HG03097 (cell line): ENCODE results near the gene BMP5.
"Not testable (repeated sequence)": the region's sequence is repeated elsewhere in the genome, so short reads cannot be mapped to it uniquely, and the experiment has no call there.

Experiments used
- ATAC-seq: cut with Tn5 transposase; IDR thresholded peaks from one replicate; pipeline ENCODE4 v1.9.1; 2021; ENCODE audit not compliant: unreplicated experiment, low FRiP score

The BMP5 gene

DNA sequence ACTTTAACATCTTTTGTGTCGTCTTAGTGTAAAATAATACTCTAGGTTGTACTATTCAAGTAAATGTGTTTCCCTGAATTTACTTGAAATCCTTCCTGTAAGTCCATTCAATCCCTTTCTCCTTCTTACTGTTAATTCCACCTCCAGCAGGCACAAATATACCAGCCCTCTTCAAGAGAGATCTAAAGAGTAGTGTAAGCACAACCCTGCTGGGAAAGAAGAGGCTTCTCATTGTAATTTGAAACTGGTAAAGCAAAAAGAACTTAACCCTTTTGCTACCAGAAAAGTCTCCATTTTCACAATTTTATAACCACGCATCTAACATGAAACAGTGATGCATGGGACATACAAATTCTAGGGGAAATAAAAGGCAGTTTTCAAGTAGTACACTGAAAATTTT, at the start of gene BMP5:
TSS of gene BMP5 (minus strand) at position 191 of the 400 bp plus-strand sequence. CDS start 725 bp downstream, outside the sequence.
- no peak for ATAC-seq

GRCh38 chr6:55922406-55922805, 47.0 kb upstream of the BMP5 start:
- ATAC-seq = no peak

GRCh38 chr6:55919716-55920308, 44.4 kb upstream of the BMP5 start:
- no peak for ATAC-seq

DNA sequence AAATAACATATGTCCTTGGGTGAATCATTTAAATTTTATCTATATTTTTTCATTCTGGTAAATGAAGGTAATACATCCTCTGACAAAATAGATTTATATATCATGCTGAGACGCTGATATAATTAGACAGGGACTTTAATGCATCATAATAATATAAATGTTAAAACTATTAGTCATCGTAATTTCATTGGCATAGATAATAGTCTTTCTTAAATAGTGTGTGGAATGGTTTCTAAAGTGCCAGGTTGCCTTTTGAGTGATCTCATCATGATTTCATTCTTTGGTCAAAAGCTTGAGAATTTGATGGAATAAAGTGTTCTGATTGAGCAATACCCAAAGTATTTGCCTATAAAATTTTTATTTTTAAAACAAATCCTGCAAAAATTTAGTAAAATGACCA, 43.2 kb upstream of the BMP5 start:
- ATAC-seq = no peak

GRCh38 chr6:55917751-55918415, 42.5 kb upstream of the BMP5 start:
- ATAC-seq = no peak

DNA sequence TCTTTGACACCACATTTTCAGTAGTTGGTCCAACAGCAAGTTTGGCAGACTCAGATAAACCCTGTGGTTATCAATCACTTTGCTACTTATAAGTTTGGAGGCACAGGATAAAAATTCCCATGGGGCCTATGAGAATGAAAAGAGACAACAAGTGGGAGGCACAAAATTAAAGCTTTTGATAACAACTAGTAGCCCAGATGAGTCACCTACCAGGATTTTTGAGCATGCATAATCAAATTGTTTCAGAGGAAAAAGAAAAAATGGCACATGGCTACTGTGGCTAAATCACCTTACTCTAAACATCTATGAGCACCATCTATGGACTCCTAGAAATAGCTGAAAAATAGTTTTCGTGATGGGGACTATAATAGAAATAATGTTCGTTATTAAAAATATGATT, 40.8 kb upstream of the BMP5 start:
- no peak for ATAC-seq

DNA sequence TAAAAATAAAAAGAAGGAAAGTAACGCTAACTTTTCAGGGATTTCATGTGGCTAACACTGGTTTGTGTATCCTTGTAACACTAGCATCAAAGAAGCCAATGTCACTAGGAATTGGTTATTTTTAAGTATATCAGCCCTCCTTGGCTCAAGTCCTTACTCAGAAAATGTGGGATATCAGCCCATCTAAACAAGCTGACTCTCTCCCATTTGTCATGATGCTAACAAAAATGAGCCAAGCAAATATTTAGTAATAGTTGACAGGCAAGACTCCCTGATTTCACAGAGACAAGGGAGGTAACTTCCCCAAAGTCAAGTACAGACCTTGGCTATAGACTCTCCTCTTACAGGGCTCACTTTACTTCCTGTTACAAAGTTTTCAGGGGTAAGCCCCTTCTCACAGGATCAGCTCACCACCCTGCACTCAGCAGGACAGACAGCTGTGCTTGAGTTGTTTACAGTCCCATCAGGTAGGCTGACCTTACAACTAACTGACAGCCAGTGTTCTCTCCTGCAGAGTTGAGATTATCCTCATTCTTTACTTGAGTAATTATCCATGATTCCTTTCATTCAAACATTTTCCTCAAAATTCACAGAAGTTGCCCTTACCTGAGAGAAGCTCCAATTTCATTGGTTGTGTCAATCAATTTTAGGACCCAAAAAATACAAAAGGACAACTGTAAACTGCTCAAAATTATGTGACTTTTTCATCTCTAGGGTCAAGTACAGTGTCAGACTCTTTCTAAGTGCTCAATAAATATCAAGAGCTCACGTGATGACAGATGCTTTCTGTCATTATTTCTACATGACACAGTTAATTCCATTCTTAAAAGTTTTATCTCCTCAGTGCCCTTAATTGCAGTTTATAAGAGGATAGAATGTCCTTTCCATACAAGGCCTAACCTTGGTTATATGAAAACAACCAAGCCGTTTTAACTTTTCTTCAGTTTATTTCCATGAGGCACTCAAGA, 38.1 kb upstream of the BMP5 start:
- ATAC-seq = no peak

DNA sequence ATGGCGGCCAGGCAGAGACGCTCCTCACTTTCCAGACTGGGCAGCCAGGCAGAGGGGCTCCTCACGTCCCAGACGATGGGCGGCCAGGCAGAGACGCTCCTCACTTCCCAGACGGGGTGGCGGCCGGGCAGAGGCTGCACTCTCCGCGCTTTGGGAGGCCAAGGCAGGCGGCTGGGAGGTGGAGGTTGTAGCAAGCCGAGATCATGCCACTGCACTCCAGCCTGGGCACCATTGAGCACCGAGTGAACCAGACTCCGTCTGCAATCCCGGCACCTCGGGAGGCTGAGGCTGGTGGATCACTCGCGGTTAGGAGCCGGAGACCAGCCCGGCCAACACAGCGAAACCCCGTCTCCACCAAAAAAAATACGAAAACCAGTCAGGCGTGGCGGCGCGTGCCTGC, 35.1 kb upstream of the BMP5 start:
- not testable (repeated sequence) for ATAC-seq

GRCh38 chr6:55909911-55910310, 34.5 kb upstream of the BMP5 start:
- not testable (repeated sequence) for ATAC-seq

DNA sequence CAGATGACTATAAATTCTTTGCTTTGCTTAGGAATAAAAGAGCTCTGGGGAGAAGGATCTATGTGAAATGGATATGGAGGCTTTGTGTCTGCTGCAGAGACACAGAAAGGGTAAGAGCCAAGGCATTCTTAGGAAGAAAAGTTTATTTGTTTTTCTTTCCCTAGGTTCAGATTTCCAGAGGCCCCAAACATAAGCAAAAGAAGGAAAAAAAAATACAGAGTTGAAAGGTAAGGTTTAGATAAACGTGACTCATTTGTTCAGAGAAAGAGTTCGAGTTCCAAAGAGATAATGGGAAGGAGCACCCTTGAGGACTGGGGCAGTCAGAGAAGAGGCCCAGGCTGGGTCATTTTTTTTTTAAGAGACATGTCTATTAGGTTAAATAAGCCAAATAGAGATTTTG, 27.4 kb upstream of the BMP5 start:
- no peak for ATAC-seq

GRCh38 chr6:55901765-55902270, 26.4 kb upstream of the BMP5 start:
- no peak for ATAC-seq

- no peak for ATAC-seq
These were observed 23.0 kb upstream of the BMP5 start for GRCh38 chr6:55898342-55898741.

DNA sequence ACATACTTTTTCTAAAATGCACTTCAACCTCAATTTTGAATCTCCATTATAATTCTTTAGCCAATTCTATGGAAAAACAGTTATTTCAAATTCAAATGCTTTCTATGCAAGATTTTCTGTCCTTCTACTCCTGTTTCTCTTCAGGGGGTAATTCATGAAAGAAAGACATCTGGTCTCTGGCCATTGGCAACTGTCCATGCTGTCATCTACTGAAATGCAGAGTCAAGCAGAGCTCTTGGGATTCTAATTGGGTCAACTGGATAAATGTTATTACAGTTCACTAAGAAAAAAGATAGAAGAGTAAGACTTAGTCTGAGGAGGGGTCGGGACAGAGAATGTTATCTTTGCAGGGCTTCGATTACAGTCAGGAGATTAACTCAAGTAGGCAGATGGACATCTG, 22.0 kb upstream of the BMP5 start:
- no peak for ATAC-seq

DNA sequence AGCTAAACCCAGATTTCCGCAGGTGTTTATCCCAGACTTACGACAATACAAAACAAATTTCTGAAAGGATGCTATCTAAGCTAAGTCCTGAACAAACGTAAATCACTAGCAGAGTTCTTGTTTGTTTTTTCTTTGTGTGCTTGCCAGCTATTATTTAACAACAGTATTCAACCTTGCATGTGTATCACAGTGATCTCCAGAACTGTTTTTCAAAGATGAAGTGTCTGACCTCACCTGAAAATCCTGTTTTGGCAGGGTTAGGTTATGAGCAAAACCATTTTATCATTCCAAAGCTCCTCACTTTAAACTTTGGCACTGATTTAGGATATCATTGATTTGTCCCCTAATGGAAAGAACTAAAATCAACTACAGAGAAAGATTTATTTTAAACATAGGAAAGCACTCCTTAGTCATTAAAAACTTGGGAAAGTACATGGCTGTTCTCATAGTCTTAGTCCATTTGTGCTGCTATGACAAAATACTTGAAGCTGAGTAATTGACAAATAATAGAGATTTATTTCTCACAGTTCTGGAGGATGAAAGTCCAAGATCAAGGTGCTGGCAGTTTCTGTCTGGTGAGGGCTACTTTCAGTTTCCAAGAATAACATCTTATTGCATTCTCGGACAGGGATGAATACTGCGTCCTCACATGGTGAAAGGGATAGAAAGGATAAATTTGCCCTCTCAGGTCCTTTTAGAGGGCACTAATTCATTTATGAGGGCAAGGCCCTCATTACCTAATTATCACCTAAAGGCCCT, 20.8 kb upstream of the BMP5 start:
- no peak for ATAC-seq

DNA sequence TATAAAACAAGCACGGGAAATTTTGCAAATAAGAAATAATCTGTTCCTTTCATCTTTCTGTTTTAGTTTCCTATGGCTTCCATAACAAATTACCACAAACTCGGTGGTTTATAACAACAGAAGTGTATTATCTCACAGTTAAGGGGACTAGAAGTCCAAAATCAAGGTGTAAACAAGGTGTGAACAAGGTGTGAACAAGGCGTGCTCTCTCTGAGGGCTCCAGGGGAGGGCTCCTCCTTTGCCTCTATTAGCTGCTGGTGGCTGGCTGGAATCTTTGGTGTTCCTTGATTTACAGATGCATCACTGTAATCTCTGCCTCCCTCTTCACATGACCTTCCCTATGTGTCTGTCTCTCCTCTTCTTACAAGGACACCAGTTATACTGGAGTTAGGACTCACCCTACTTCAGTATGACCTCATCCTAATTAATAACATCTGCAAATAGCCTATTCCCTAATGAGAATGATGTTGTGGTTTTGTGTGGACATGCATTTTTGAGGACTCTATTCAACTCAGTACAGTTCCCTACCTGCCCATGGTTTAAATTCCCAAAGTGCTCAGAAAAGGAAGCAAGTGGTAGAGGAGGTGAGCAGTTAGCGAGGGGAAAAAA, 17.5 kb upstream of the BMP5 start:
- no peak for ATAC-seq

GRCh38 chr6:55888917-55889316, 13.5 kb upstream of the BMP5 start:
- no peak for ATAC-seq

DNA sequence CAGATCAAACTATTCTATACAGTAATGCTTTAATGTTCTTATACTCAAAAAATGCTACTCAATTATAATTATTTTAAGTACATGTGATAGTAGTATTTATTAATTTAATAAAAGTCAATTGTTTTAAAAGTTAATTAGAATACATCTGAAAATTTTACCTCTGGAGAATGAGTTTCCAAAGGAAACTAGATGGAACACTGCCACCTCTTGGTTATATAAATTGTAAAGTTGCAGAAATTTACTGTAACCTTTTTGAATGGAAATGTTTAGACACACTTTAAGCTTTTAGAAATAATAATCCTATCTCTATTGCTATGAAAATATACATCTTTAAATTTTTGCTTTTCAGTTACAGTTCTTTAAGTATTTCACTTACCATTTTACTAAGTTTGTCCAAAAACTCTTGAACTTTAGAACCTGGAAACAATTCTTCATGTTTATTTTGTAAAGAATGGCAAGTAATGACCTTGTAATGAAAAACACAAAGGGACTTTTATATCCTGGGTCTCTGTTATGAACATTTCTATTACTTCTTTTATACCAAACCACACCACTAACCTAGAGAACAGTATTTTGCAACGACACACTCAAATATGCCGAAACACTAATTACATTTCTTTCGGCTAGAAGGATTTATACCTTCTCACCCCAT, 10.9 kb upstream of the BMP5 start:
- no peak for ATAC-seq

- ATAC-seq = no peak
These were observed 7.6 kb upstream of the BMP5 start for GRCh38 chr6:55882718-55883569.

GRCh38 chr6:55877283-55877682, 1.9 kb upstream of the BMP5 start:
- ATAC-seq = no peak
